Stimulated activated CD8-positive, alpha-beta memory T cell treated with anti-CD3 and anti-CD28 coated beads, Interleukin-15, amount 100 ng/mL, for 1 hour (primary cell): ENCODE data around the gene SMIM33.
"Not testable (repeated sequence)": the region's sequence is repeated elsewhere in the genome, so short reads cannot be mapped to it uniquely, and the experiment has no call there.

Experiments used
- DNase-seq: peaks from one replicate; pipeline ENCODE4 v3.0.0-alpha.2; 2020; ENCODE audit warnings: low read depth

SMIM33 gene

DNA sequence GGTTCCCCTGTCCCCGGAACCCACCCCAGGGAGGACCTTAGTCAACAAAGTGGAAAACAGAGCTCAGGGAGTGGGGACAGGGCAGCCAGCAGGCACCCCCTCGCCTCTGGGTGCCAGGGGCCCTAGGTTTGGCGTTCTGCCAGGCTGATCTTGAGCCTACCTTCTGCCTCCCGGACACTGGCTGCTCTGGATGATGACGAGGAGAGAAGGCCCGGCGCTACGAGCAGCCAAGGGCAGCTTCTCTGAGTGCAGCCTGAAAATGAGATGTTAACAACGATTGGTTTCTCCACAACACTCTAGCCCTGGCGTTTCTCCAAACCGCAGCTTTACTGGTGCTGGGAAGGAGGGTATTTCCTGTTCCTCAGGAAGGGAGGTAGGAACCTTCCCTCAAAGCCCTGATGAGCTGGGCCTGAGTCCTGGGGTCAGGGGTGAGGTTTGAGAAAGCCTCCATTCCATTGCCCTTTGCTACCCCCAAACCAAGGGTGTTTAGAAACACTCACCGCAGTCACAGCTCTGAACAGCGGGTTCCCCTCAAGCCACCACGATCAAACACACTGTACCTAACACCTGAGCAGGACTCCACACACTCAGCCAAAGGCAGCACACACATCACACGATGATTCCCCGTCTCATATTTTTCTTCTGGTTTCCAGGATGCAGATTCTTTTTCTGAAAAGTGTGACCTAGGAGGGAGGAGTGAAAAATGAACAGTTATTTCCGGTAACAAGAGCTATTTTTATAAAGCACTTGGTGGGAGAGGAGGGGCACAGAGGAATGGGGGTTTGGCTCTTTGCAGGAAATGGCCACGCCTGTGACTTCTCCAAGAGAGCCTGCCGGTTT, 11.5 kb downstream of the SMIM33 start, which contains the start of gene STING1:
STING1 (minus strand) TSS at position 709 of the 840 bp plus-strand sequence. CDS start 1,054 bp downstream, outside the sequence.
- DNase-seq = no peak

DNA sequence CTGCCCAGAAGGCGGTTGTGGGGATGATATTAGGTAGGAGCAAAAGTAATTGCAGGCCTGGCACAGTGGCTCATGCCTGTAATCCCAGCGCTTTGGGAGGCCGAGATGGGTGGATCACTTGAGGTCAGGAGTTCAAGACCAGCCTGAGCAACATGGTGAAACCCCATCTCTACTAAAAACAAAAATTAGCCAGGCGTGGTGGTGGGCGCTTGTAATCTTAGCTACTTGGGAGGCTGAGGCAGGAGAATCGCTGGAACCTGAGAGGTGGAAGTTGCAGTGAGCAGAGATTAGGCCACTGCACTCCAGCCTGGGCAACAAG, 12.0 kb downstream of the SMIM33 start:
- not testable (repeated sequence) for DNase-seq

DNA sequence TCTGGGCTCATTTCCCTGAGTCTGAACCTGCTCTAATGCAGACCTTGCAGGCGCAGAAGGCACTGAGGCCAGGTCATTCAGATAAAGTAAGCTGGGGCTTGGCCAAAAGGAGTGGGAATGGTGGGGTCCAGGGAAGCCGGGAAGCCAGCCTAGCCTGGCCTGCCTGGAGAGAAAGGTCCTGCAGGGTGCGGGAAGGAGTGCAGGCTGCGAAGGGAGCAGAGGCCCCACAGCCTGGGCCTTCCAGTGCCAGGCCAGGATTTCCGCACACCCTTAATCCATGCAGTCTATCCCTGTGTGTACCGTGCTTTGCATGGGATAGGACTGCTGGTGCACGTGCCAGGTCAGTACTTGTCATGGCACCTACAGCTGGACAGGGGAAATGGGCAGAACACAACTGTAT, 15.4 kb downstream of the SMIM33 start:
- no peak for DNase-seq

DNA sequence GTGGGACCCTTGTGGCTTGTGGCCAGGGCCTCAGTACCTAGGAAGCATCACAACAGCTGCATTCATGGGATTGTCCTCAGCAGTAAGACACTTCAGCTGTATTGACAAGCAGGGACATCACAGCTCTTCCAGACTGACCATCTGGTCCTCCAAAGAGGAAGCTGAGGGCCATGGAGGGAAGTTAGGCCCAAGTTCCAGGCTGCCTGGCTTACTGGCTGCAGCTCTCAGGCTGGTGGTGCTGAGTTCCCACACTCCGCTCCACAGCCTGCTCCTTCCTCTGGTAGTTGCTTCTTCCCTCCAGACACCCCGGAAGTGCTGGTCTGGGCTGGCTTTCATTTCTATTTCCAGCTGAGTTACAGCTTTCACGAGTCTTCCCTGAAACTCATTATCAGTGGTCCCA, 17.5 kb downstream of the SMIM33 start:
- no peak for DNase-seq

DNA sequence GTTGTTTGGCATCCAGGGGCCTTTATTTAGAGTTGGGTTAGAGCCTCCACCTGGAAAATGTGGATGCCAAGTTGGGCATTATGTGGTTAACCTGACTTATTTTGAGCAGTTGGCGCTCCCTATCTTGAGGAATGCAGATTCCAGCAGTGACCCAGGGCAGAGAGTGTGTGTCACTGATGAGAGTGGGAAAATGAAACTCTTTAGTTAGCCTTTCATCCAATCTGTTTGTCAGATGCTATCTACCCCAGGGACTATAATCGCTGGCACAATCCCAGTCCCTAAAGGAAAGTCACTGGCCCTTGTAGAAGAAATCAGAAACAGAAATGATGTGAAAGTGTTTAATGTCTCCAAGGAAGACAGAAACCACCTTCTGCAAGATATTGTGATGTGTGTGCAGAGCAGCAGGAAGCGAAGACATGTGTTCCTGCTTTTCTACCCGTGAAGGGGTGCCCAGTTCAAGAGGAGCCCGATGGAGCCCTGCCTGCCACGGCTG, 21.9 kb downstream of the SMIM33 start:
- no peak for DNase-seq

DNA sequence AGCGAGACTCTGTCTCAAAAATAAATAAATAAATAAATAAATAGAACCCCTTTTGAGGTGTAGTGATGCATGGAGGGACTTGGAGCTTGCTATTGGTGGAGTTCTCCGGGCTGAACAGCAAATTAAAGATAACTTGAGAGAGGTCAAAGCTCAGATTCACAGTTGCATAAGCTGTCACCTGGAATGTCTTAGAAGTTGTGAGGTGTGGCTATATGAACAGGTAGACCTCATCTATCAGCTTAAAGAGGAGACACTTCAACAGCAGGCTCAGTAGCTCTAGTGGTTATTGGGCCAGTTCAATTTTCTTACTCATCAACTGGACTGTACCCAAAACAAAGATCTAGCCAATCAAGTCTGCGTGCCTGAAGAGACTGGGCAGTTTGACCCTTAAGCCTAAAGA, 23.5 kb downstream of the SMIM33 start:
- DNase-seq = no peak

DNA sequence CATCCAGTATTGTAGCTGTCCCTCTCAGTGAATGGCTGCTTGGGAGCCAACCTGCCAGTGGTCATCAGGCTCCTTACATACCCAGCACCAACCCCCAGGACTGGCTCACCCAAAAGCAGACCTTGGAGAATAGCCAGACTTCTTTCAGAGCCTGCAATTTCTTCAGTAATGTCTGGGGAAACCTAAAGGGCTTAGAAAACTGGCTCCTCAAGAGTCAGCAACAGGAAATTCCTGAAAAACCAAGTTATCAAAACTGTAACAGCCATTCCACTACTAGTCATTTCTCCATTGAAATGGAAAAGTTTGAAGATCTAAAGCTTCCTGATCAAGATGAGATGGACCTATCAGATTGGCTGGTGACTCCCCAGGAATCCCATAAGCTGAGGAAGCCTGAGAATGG, 24.0 kb downstream of the SMIM33 start:
- DNase-seq = no peak

DNA sequence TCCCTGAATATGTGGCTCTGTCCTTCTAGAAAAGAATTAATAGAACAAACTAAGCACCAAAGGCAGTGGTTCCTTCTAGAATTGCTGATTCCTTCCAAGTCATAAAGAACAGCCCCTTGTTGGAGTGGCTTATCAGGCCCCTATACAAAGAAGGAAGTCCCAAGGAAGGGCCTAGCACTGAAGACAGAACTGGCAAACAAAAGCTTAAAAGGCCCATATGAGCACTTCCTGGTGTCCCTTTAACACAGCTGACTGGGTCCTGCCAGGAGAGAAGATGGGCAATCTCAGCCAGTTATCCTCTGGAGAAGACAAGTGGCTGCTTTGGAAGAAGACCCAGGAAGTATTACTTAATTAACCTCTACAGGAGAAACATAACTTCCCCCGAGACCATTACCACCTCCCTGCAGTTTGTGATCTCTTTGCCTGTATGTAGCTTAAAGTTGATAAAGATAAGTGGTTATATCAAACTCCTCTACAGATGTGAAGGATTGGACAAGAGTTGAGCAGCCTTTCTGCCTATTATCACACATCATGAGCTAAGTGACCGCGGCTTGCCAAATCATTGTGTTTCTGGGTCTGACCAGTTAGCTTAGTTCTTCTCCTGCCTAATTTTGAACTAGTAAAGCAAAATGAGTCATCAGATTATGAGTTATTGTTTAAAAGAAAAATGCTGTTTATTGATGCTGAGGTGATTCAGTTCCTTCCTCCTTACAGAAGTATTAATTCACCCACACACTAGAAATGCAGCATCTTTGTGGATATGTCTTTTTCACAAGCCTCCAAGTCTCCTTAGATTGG, 25.0 kb downstream of the SMIM33 start:
- no peak for DNase-seq

DNA sequence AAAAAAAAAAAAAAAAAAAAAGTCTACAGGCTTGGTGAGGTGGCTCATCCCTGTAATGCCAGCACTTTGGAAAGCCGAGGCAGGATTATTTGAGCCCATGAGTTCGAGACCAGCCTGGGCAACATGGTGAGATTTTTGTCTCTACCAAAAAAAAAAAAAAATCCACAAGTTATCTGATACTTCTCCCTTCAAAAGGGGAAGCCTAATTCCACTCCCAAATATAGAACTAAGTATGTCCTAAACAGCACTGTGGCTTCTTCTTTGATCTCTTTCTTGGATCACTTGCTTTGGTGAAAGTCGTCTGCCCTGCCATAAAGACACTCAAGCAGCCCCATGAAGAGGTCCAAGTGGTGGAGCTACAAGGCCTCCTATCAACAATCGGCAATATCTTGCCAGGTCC, 30.6 kb downstream of the SMIM33 start:
- no peak for DNase-seq

DNA sequence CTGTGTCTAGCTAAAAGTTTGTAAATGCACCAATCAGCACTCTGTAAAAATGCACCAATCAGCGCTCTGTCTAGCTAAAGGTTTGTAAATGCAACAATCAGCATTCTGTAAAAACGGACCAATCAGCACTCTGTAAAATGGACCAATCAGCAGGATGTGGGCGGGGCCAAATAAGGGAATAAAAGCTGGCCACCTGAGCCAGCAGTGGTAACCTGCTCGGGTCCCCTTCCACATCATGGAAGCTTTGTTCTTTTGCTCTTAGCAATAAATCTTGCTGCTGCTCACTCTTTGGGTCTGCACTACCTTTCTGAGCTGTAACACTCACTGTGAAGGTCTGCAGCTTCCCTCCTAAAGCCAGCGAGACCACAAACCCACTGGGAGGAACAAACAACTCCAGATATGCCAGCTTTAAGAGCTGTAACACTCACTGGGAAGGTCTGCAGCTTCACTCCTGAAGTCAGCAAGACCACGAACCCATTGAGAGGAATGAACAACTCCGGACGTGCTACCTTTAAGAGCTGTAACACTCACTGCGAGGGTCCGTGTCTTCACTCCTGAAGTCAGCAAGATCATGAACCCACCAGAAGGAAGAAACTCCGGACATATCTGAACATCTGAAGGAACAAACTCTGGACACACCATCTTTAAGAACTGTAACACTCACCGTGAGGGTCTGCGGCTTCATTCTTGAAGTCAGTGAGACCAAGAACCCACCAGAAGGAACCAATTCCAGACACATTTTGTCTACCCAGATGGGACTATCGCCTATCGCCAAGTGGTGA, 32.4 kb downstream of the SMIM33 start:
- DNase-seq = not testable (repeated sequence)

DNA sequence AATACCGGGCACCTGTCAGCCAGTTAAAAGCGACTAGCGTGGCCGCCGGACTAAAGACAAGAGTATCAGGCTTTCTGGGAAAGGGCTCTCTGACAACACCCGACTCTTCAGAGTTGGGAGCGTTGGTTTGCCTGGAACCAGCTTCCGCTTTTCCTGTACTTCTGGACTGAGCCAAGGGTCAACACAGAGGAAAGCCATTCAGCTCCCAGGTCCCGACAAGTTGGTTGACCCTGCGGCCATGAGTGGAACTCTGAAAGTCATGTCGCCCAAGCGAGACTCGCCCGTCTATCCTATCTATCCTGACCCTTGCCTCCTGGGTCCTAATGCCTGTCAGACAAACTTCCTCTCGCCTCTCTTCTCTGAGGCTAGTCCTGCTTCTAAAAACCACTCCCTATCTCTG, 33.1 kb downstream of the SMIM33 start:
- not testable (repeated sequence) for DNase-seq

DNA sequence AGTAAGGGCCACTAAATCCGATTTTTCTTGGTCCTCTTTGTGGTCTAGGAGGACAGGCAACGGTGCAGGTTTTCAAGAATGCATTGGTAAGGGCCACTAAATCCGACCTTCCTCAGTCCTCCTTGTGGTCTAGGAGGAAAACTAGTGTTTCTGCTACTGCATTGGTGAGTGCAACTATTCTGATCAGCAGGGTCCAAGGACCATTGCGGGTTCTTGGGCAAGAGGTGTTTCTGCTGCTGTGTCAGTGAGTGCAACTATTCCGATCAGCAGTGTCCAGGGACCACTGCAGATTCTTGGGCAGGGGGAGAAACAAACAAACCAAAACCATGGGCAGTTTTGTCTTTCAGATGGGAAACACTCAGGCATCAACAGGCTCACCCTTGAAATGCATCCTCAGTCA, 33.9 kb downstream of the SMIM33 start:
- not testable (repeated sequence) for DNase-seq

DNA sequence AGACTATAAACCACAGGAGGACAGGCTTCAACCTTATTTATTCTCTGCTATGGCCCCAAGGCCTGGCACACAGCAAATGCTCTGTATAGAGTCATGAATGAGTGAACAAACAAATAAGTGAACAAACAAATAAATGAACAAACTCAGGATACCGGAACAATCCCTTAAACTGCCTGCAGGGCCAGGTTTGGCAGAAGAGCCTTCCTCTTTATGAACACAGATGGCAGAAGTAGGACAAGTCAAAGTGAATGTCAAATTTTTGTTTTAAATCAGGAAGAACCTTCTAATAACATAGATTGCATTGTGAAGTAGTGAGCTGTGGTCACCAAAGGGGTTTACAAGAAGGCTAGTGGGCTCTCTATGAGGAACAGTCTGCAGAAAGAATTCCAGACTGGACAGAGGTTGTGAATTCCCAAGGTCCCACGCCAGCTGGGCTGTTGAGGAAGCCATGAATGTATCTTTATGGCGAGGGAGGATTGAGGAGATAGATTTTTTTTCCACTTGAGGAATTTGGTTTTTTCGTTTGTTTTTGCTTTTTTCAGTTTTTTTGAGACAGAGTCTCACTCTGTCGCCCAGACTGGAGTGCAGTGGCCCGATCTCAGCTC, 42.1 kb downstream of the SMIM33 start:
- no peak for DNase-seq

DNA sequence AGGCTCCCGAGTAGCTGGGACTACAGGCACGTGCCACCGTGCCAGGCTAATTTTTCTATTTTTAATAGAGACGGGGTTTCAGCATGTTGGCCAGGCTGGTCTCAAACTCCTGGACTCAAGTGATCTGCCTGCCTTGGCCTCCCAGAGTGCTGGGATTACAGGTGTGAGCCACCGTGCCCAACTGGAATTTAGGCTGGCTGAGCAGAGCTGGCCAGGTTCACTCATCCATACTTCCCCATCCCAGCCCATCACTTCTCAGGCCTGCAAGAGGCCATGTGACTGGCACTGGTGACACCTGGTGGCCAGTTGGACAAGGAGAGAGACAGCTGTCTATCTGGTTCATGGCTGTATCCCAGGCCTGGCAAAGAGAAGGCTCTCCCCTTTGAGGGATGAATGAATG, 42.6 kb downstream of the SMIM33 start:
- peak; percentile 66 for DNase-seq

DNA sequence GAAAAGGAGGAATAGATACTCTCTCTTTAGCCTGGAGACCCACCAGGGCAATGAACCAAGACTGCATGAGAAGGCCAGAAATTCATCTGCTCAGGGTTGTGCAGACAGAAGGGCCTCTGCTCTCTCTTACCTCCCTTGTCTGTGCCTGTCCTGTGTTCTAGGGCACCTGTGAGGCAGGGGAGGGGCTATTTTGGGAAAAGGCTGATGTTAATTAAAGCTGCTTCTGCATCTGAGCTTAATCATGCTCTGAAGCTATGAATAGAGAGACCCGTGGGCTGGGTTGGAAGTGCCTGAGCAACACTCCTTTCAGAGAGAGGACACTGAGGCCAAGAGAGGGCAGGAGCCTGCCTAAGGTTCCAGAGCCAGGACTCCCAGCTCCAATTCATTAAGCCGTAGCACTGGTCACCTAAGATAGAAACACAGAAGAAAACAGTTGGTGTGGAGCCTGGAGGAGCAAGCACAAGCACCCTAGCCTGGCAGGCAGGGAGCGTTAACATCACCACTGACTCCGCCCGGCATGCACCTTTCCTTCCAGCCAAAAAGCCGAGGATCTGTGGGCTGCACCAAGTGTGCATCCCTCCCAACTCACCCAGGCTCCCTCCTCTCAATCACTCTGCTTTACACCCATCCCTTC, 43.2 kb downstream of the SMIM33 start:
- DNase-seq = no peak

DNA sequence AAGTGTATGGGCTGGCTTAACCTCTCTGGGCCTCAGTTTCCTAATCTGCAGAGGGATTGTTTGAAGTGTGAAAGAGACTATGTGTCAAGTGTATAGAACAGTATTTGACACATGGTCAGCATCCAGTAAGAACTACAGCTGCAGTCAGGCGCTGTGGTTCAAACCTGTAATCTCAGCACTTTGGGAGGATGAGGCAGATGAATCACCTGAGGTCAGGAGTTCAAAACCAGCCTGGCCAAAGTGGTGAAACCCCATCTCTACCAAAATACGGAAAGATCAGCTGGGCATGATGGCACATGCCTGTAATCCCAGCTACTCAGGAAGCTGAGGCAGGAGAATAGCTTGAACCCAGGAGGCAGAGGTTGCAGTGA, 43.7 kb downstream of the SMIM33 start:
- DNase-seq = no peak

DNA sequence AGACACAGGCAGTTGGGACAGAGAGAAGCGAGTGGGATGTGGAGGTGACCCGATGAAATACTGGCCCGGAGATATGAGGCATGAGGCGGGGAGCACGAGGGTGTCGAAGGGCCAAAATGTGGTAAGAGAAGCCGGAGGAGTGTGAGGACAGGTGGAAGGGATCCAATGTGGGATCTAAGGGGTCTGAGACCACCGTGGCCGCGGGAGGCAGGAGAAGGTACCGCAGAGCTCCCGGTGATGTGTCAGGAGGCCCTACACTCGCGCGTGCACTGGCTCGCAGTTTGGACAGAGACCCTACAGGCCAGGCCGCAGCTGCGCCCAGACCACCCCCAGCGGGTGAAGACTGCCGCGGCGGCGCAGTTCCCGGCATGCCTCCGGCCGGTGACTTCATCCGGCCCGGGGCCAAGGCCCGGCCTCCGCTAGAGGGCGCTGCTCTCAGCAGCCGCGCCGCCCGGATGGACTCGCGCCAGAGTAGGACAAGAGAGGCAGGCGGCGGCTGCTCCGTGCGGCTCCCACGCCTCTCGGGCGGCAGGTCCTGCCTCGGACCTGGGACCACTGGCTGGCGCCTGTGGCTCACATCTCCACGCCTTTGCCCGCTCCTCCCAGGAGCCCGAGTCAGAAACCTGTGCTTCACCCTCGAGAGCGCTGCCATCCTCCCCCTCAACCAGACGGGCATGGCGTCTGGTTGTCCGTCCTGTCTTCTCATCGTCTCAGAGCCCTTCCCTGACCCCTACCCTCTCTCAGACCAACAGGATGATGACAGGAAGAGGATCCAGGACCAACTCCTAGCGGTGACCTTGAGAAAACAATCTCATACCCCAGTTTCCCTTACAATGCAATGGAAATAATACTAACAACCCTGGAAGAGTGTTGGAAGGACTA, 47.1 kb downstream of the SMIM33 start:
- peak; percentile 74 for DNase-seq
